NCI-H2107 treated with DMSO at 0.1 percent for 48 hours (cell line): ENCODE measurements around the gene ELAVL3.
"Not testable (repeated sequence)": the region's sequence is repeated elsewhere in the genome, so short reads cannot be mapped to it uniquely, and the experiment has no call there.

ENCODE experiments used
- DNase-seq: peaks from one replicate; lab custom pipeline; 2025; ENCODE audit not compliant: unreplicated experiment; lab: John Stamatoyannopoulos, UW

The ELAVL3 gene

GRCh38 chr19:11444059-11444458, 36.8 kb downstream of the ELAVL3 start:
- DNase-seq, result no peak

- no peak for DNase-seq
These were observed 42.9 kb downstream of the ELAVL3 start for GRCh38 chr19:11437955-11438354.

- no peak for DNase-seq
These were observed 45.0 kb downstream of the ELAVL3 start for GRCh38 chr19:11435833-11436313.

GRCh38 chr19:11435057-11435832, 45.6 kb downstream of the ELAVL3 start, which contains the start of the genes ODAD3 and PRKCSH:
ODAD3 (minus strand) TSS chr19:11435121; CDS start chr19:11435016, 105 bp downstream.
PRKCSH (plus strand) TSS chr19:11435635; CDS start chr19:11436118, 483 bp downstream.
- DNase-seq, result peak; percentile 99

GRCh38 chr19:11434703-11435056, 46.2 kb downstream of the ELAVL3 start:
- no peak for DNase-seq

- DNase-seq, result not testable (repeated sequence)
These were observed 47.3 kb downstream of the ELAVL3 start for GRCh38 chr19:11433526-11433925.

GRCh38 chr19:11426656-11427055, 54.2 kb downstream of the ELAVL3 start:
- no peak for DNase-seq

- no peak for DNase-seq
These were observed 55.0 kb downstream of the ELAVL3 start for GRCh38 chr19:11425719-11426457.

GRCh38 chr19:11423791-11424181, 57.1 kb downstream of the ELAVL3 start:
- DNase-seq, result no peak

GRCh38 chr19:11423164-11423790, 57.6 kb downstream of the ELAVL3 start:
- no peak for DNase-seq

GRCh38 chr19:11422163-11423065, 58.4 kb downstream of the ELAVL3 start:
- peak; percentile 10 for DNase-seq

GRCh38 chr19:11421371-11422098, 59.3 kb downstream of the ELAVL3 start:
- DNase-seq, result no peak

- no peak for DNase-seq
These were observed 60.1 kb downstream of the ELAVL3 start for GRCh38 chr19:11420429-11421370.

- peak; percentile 41 for DNase-seq
These were observed 62.0 kb downstream of the ELAVL3 start, which contains the start of gene RGL3 for GRCh38 chr19:11418549-11419506. RGL3 (minus strand) TSS chr19:11419314; CDS start chr19:11419278, 36 bp downstream.

- no peak for DNase-seq
These were observed 62.7 kb downstream of the ELAVL3 start for GRCh38 chr19:11418094-11418548.

GRCh38 chr19:11416346-11417052, 64.3 kb downstream of the ELAVL3 start:
- no peak for DNase-seq

- DNase-seq, result peak; percentile 2
These were observed 66.3 kb downstream of the ELAVL3 start for GRCh38 chr19:11414544-11414943.
